Measurements from ENCODE around the gene C11orf65. TPM values are rescaled to one million over a fixed set of nuclear protein-coding genes. Genes with fewer than 3 reads are reported as not detected.

C11orf65 gene
- polyA plus RNA-seq, 3 donors: 0.33 to 0.64 (median 0.56) TPM

Other genes with a start within 250 kb of the C11orf65 start
- 1 to 10 TPM; 1.7 to 2.9 (median 2.5) TPM for gene NPAT, start 244.9 kb downstream of the C11orf65 start, polyA plus RNA-seq
- 10 to 100 TPM in 1 of 3 donors, 1 to 10 TPM in 2; 9.6 to 22.0 (median 9.9) TPM for gene ATM, start 244.5 kb downstream of the C11orf65 start, polyA plus RNA-seq
- gene POGLUT3, start 30.9 kb upstream of the C11orf65 start, polyA plus RNA-seq: 10 to 100 TPM in 2 of 3 donors, 1 to 10 TPM in 1; 3.5 to 25.9 (median 12.7) TPM
- gene EXPH5, start 126.2 kb upstream of the C11orf65 start, polyA plus RNA-seq: under 1 TPM in 2 of 3 donors, not detected in 1; 0.12 to 0.28 TPM
- 10 to 100 TPM; 12.3 to 28.9 (median 13.0) TPM for gene DDX10, start 197.5 kb upstream of the C11orf65 start, polyA plus RNA-seq

Measured in adipose tissue (tissue), 3 donors.